H7 (cell line): ENCODE results near the gene ATRN. TPM values are rescaled to one million over a fixed set of nuclear protein-coding genes. Genes with fewer than 3 reads are reported as not detected.

Source experiments
- DNase-seq: peaks from one replicate; pipeline ENCODE4 v3.0.0; 2012
- H3K27me3 ChIP-seq: 2 replicates; pipeline ENCODE4 v1.6.0; 2011; ENCODE audit warnings: mild to moderate bottlenecking, low read length; ENCODE audit not compliant: control insufficient read depth, insufficient read depth
- H3K36me3 ChIP-seq: replicated peaks from 2 replicates; pipeline ENCODE4 v1.5.1; 2011; ENCODE audit warnings: low read length; ENCODE audit not compliant: control insufficient read depth, insufficient read depth
- H3K4me3 ChIP-seq: 2 replicates; pipeline ENCODE4 v1.5.1; 2011; ENCODE audit warnings: low read depth, mild to moderate bottlenecking, control low read depth, low read length, moderate library complexity; ENCODE audit not compliant: insufficient read depth
- total RNA-seq: library from RNA; depleted of rRNA; stranded (reverse); fragments of >200 nt; shearing (Covaris generic); gene quantifications from 2 replicates; pipeline ENCODE4 v1.2.3, GENCODE V29; 2014

ATRN gene
- total RNA-seq, 1 experiment from 2014 or later = 11.5 TPM

DNA sequence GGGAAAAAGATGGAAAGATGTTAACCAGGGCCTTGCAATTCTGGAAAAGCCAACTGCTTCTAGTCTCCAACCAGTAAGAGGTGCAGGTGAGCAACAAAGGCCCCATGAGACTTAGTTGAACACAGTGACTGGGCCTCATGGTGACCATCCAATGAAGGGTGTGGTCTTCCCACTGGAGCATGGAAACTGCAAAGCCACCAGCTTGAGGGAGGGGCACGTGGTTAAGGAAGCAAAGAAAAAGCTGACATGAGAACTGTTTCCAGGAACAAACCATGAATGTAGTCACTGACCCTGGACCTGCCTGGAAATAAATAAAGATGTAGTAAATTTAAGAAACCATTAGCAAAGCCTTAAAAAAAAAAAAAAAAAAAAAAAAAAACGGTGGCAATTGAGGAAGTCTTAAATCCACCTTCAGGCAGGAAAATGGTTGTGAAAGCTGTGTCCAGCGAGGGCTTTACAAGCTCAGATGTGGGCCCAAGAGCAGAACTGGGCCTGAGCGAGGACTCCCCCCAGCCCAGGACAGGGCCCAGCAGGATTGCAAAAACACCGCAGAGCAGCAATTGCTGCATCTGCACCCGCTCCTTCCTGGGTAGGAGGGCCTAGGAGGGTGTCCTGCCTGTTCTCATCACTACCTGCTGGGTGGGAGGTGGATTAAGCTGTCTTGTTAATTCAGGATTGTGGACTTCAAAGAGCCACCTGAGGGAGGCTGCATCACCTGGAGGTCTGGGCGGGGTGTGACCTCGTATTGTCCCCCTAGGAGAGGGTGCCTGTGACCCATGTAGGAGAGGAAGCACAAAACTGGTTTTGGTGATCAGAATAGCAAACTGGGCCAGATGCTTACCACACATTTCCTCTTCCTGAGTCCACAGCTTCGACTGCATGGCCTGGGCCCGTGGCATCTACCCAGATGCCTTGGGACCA lies 182.1 kb downstream of the ATRN start:
- Histone ChIP-seq H3K27me3 (no peaks in the 10 kb centered on the region), H3K4me3 (no peak overlapping the region), H3K36me3 (no peaks in the 10 kb centered on the region; the same call in none of the 2 replicates)
- DNase-seq = no peak

- no peak for DNase-seq
- Histone ChIP-seq H3K4me3 (no peak overlapping the region), H3K36me3 (no peaks in the 10 kb centered on the region; the same call in 1 of the 2 replicates), H3K27me3 (no peaks in the 10 kb centered on the region)
Measured at GRCh38 chr20:3653921-3654320, 183.1 kb downstream of the ATRN start.

GRCh38 chr20:3654326-3655130 lies 183.7 kb downstream of the ATRN start:
- no peak for DNase-seq
- no peaks in the 10 kb centered on the region for H3K36me3 ChIP-seq
- H3K27me3 ChIP-seq = no peaks in the 10 kb centered on the region
- no peak overlapping the region for H3K4me3 ChIP-seq

DNA sequence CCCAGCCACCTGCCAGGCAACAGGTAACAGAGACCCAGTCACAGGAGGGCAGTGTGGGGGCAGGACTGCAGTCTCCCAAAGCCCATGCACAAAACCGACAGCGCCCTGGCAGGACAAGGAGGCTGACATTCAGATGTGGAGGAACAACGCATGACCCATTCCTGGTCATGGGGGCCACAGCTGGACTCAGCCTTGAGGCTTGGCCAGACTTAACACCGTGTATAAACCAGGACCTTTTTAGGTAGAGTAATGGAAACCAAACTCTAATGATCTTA lies 184.2 kb downstream of the ATRN start:
- DNase-seq = no peak
- Histone ChIP-seq H3K27me3 (no peaks in the 10 kb centered on the region), H3K36me3 (no peaks in the 10 kb centered on the region), H3K4me3 (no peak overlapping the region)

DNA sequence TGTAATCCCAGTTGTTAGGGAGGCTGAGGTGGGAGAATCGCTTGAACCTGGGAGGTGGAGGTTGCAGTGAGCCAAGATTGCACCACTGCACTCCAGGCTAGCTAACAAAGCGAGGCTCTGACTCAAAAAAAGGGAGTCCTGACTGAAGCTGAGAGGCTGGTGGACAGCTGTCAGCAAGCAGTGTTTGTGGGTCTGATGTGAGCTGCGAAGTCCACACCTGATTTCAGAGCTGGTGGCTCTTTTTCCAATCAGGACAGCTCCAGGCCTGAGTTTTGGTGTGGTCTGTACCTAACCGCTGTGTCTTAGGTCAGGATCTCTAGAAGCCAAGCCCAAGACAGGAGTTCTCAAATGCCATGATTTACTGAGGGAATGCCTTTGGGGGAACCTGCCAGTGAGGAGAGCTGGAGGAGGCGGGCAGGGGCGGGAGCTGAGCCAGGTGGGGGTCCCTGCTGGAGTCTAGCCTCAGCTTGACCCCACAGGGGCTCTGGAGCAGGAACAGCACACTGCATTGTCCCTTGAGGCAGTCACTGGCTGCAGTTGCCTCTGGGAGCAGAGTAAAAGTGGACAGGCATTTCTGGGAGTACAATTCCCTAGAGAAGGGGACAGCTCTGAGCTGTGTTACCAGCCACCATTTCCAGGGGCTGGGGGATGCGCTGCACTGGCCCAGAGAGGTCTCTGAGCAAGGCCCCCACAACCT lies 187.3 kb downstream of the ATRN start:
- H3K36me3 ChIP-seq = no peaks in the 10 kb centered on the region
- H3K4me3 ChIP-seq = no peak overlapping the region
- DNase-seq = no peak
- no peaks in the 10 kb centered on the region for H3K27me3 ChIP-seq

DNA sequence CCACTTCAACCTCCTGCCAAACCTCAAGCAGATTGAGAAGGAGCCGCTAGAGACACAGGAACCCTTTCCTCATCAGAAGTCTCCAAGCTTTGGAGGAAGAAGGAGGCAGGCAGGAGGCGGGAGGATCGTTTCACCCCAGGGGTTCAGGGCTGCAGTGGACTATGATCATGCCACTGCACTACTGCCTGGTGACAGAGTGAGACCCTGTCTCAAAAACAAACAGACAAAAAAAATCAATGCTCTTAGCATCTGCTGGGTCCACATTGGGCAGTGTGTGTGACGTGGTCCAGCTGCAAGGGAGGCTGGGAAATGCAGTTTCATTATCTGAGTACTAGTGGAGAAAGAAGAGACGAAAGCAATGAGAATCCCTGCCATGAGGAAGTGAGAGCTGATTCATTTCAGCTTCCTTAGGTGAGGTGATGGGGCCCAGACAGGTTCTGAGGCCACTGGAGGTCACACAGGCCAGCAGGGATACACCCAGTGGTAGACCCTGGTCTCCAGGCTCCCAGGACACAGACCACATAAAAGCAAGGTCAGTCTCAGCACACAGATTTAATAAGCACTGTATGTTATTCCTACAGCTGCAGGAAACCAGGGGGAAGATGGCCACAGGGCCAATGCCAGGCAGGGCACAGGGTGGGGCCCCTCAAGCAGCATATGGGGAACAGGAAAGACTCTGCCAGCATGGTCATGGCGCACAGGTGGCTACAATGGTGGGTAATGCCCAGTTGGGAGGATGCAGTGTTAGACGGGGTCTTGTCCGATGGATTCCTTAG lies 188.1 kb downstream of the ATRN start:
- no peak overlapping the region for H3K4me3 ChIP-seq
- no peak for DNase-seq
- H3K36me3 ChIP-seq = no peaks in the 10 kb centered on the region
- no peaks in the 10 kb centered on the region for H3K27me3 ChIP-seq

- no peak for DNase-seq
- Histone ChIP-seq H3K4me3 (no peak overlapping the region), H3K36me3 (no peaks in the 10 kb centered on the region), H3K27me3 (no peaks in the 10 kb centered on the region)
Measured at GRCh38 chr20:3659492-3660261, 188.9 kb downstream of the ATRN start.

DNA sequence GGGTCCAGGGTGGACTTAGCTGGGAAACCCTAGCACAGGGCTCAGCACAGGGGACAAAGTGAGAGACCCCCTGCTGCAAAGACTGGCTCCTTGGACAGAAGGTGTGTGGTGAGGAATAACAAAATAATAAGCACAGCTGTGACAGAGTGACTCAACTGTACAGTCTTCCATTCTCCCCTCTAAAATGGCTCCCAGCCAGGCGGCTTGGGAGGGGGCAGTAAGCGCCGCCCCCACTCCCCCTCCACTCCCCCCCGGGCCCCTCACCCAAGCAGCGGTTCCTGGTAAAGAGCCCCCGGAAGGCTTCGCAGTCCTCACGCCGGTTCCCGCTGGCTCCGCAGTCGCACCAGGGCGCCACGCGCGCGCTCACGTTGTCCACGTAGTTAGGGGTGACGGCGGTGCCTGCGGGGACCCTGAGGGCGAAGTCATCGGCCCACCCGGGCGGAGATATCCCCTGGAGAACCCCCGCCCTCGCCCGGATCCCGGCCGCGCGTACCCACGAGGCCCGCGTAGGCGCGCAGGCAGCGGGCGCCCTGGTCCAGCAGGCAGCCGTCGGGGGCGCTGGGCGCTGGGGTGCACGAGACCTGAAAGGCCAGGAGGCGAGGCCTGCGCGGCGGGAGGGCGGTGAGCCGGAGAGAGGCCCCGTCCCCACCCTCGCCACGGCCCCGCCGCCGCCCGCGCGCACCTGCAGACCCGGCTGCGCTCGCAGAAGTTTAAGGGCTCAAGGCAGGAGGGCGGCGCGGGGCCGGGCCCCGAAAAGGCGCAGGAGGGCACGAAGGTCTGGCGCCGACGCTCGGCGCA lies 189.6 kb downstream of the ATRN start:
- DNase-seq = peak; percentile 47
- Histone ChIP-seq H3K36me3 (no peaks in the 10 kb centered on the region), H3K27me3 (no peaks in the 10 kb centered on the region), H3K4me3 (no peak overlapping the region)

DNA sequence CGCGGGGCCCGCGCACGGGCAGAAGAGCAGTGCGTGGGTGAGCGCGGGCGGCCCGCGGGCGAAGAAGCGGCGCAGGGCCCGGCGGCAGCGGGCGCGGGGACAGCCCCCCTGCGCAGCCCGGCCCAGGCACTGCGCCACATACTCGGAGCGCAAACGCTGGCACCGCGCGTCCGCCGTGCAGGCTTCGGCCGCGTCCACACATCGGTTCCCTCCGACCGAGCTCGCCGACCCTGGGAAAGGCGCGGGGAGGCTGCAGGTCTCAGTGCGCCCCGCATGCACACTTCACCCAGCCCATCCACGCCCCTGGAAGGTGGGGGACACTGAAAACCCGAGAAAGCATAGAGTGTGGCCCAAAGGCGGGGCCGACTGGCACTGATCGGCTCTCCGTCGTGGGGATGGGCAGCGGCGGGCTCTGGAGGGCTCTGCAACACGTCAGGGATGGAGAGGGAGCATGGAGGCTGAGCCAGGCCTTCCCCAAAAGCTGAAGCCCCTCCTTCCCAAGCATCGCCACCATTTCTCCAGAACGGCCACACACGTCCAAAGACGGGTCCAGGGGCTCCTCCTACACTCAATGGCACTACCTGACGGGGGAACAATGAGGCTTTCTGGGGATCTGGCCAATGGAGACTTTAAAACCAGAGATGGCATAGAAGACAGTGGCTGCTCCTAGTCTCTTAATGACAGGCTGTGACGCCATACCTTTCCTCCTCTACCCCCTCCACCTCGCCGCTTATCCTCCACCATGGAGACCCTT lies 190.4 kb downstream of the ATRN start:
- H3K4me3 ChIP-seq = no peak overlapping the region
- H3K36me3 ChIP-seq = no peaks in the 10 kb centered on the region
- no peak for DNase-seq
- H3K27me3 ChIP-seq = no peaks in the 10 kb centered on the region

- H3K4me3 ChIP-seq = no peak overlapping the region
- H3K27me3 ChIP-seq = no peaks in the 10 kb centered on the region
- no peaks in the 10 kb centered on the region for H3K36me3 ChIP-seq
- DNase-seq = no peak
Measured at GRCh38 chr20:3661814-3662665, 191.2 kb downstream of the ATRN start.

- Histone ChIP-seq H3K27me3 (no peaks in the 10 kb centered on the region), H3K4me3 (no peak within 1 kb of the TSS), H3K36me3 (no peaks in the 10 kb centered on the region)
- peak; percentile 87 for DNase-seq
Measured at GRCh38 chr20:3663031-3663701, 192.3 kb downstream of the ATRN start, which contains the start of gene GFRA4. Gene GFRA4 (minus strand): TSS chr20:3663399. CDS start chr20:3663399, 0 bp downstream.
